MM.1S (cell line): ENCODE measurements around the gene CRACDL.

Source experiments
- DNase-seq: peaks from one replicate; pipeline ENCODE4 v3.0.0-alpha.2; 2015
- H2AFZ ChIP-seq: fragments of 300-600 bp; sonication (generic); 2 replicates; pipeline ENCODE4 v1.6.0; 2016; ENCODE audit warnings: antibody characterized with exemption, low read length
- H3F3A ChIP-seq: fragments of 300-600 bp; sonication (generic); 2 replicates; pipeline ENCODE4 v1.6.1; 2016; ENCODE audit warnings: mild to moderate bottlenecking, antibody characterized with exemption, low read length, moderate library complexity, mixed read lengths; ENCODE audit not compliant: insufficient read depth
- H3K27ac ChIP-seq: fragments of 300-600 bp; sonication (generic); 2 replicates; pipeline ENCODE4 v1.5.1; 2016; ENCODE audit warnings: mild to moderate bottlenecking, low read length
- H3K27me3 ChIP-seq: fragments of 300-600 bp; sonication (generic); replicated peaks from 2 replicates; pipeline ENCODE4 v1.6.0; 2016; ENCODE audit warnings: low read length; ENCODE audit not compliant: insufficient read depth
- H3K36me3 ChIP-seq: fragments of 300-600 bp; sonication (generic); replicated peaks from 2 replicates; pipeline ENCODE4 v1.6.1; 2016; ENCODE audit warnings: mild to moderate bottlenecking, low read length, mixed read lengths; ENCODE audit not compliant: insufficient read depth
- H3K4me1 ChIP-seq: fragments of 300-600 bp; sonication (generic); 2 replicates; pipeline ENCODE4 v1.6.1; 2016; ENCODE audit warnings: low read length, mixed read lengths
- H3K4me2 ChIP-seq: fragments of 300-600 bp; sonication (generic); 2 replicates; pipeline ENCODE4 v1.6.0; 2016; ENCODE audit warnings: low read depth, low read length
- H3K4me3 ChIP-seq: fragments of 300-600 bp; sonication (generic); 2 replicates; pipeline ENCODE4 v1.5.1; 2016; ENCODE audit warnings: low read length, mixed read lengths
- H3K79me2 ChIP-seq: fragments of 300-600 bp; sonication (generic); 2 replicates; pipeline ENCODE4 v1.6.1; 2016; ENCODE audit warnings: mixed run types, low read length, mixed read lengths
- H3K9ac ChIP-seq: fragments of 300-600 bp; sonication (generic); 2 replicates; pipeline ENCODE4 v1.6.1; 2016; ENCODE audit warnings: low read length, mixed read lengths
- H3K9me2 ChIP-seq: fragments of 300-600 bp; sonication (generic); replicated peaks from 2 replicates; pipeline ENCODE4 v1.6.1; 2016; ENCODE audit warnings: mild to moderate bottlenecking, low read length, mixed read lengths; ENCODE audit not compliant: insufficient read depth
- H3K9me3 ChIP-seq: fragments of 300-600 bp; sonication (generic); replicated peaks from 2 replicates; pipeline ENCODE4 v1.6.1; 2016; ENCODE audit warnings: mild to moderate bottlenecking, low read length, mixed read lengths; ENCODE audit not compliant: insufficient read depth
- H4K20me1 ChIP-seq: fragments of 300-600 bp; sonication (generic); 2 replicates; pipeline ENCODE4 v1.6.1; 2016; ENCODE audit warnings: mild to moderate bottlenecking, low read length, moderate library complexity, mixed read lengths; ENCODE audit not compliant: insufficient read depth
- EZH2 ChIP-seq: fragments of 300-600 bp; sonication (generic); optimal IDR thresholded peaks from 2 replicates; pipeline ENCODE3; 2017; ENCODE audit warnings: low read depth, mild to moderate bottlenecking, antibody characterized with exemption, low read length, mixed read lengths
- EZH2phosphoT487 ChIP-seq: fragments of 300-600 bp; sonication (generic); IDR thresholded peaks from 2 replicates; pipeline ENCODE4 v1.6.1; 2018; ENCODE audit warnings: antibody characterized with exemption, low read length
- TF ChIP-seq, protein P1 (sequence below): fragments of 300-600 bp; sonication (generic); IDR thresholded peaks from 2 replicates; pipeline ENCODE4 v1.5.1; 2016; ENCODE audit warnings: antibody characterized with exemption, low read length, mixed read lengths

The CRACDL gene

DNA sequence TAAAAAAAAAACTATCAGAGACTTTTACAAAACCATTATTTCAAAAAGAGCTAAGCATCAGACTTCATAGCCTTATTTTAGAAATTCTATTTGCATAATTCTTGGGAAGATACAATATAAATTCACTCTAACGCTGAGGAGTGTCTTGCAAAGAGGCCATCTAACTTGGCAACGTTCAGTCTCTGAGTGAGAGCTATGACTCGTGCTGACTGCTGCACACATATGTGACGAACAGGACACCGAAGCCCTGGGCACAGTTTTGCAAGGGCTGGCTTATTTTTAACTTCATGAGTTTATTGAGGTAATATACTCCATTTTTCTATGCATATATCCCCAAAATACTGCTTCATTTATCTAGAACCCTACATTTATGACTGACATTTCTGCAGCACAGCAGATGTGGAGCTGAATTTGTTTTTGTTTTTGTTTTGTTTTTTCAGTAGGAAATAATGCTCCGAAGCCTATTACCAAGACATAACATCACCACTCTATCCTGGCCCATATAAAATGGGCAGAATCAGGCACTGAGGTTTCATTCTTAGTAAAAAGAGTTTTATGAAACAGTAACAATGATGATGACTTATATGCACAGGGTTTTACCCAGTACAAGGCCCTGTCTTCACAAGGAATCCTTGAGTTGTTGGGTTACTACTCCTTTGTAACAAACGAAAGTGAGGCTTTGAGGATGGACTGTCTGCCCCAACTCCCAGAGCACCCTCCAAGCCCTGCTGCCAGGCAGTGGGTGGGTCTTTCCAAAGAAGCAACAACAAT, 68.3 kb downstream of the CRACDL start:
- no peaks in the 10 kb centered on the region for H3K9me2 ChIP-seq
- no peak overlapping the region for H3K4me2 ChIP-seq
- no peaks in the 10 kb centered on the region for H3K9me3 ChIP-seq
- no peak for DNase-seq
- no peak overlapping the region for H3K9ac ChIP-seq
- no peak overlapping the region for H3K4me3 ChIP-seq
- no peak overlapping the region for H2AFZ ChIP-seq
- no peak overlapping the region for H3K27ac ChIP-seq
- no peaks in the 10 kb centered on the region for H3K36me3 ChIP-seq
- H3K27me3 ChIP-seq, result no peaks in the 10 kb centered on the region
- H3F3A ChIP-seq, result no peaks in the 10 kb centered on the region; the same call in 1 of the 2 replicates
- H4K20me1 ChIP-seq, result no peaks in the 10 kb centered on the region
- H3K79me2 ChIP-seq, result no peaks in the 10 kb centered on the region
- TF ChIP-seq EZH2phosphoT487 (no peak), EZH2 (no peak)
- TF ChIP-seq, protein P1, sequence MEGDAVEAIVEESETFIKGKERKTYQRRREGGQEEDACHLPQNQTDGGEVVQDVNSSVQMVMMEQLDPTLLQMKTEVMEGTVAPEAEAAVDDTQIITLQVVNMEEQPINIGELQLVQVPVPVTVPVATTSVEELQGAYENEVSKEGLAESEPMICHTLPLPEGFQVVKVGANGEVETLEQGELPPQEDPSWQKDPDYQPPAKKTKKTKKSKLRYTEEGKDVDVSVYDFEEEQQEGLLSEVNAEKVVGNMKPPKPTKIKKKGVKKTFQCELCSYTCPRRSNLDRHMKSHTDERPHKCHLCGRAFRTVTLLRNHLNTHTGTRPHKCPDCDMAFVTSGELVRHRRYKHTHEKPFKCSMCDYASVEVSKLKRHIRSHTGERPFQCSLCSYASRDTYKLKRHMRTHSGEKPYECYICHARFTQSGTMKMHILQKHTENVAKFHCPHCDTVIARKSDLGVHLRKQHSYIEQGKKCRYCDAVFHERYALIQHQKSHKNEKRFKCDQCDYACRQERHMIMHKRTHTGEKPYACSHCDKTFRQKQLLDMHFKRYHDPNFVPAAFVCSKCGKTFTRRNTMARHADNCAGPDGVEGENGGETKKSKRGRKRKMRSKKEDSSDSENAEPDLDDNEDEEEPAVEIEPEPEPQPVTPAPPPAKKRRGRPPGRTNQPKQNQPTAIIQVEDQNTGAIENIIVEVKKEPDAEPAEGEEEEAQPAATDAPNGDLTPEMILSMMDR, result no peak
- H3K4me1 ChIP-seq, result peaks cover 16% of the 10 kb centered on the region

DNA sequence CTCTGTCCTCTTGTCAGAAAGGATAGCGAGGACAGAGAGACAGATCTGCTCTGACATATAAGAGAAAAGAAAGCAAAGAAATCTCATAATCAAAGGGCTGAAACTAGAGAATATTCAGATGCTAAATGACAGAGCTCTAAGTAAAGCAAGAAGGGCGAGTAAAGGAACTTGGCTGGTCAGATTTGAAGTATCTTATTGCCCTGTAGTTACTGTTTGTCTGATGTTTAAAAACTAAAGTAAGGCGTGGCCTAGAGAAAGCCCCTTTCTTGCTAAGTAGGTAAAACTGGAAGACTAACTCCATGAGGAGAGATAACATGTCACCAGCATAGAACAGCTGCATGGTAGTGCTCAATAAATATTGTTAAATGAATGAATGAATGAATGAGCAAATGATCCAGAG, 70.0 kb downstream of the CRACDL start:
- Histone ChIP-seq H3F3A (no peaks in the 10 kb centered on the region; the same call in 1 of the 2 replicates), H3K9me3 (no peaks in the 10 kb centered on the region), H2AFZ (no peak overlapping the region), H3K27ac (no peak overlapping the region), H3K9ac (no peak overlapping the region), H4K20me1 (no peaks in the 10 kb centered on the region), H3K36me3 (no peaks in the 10 kb centered on the region), H3K79me2 (no peaks in the 10 kb centered on the region), H3K4me1 (peaks cover 16% of the 10 kb centered on the region), H3K4me2 (no peak overlapping the region), H3K27me3 (no peaks in the 10 kb centered on the region), H3K4me3 (no peak overlapping the region), H3K9me2 (no peaks in the 10 kb centered on the region)
- DNase-seq, result no peak
- TF ChIP-seq, protein P1, result no peak

DNA sequence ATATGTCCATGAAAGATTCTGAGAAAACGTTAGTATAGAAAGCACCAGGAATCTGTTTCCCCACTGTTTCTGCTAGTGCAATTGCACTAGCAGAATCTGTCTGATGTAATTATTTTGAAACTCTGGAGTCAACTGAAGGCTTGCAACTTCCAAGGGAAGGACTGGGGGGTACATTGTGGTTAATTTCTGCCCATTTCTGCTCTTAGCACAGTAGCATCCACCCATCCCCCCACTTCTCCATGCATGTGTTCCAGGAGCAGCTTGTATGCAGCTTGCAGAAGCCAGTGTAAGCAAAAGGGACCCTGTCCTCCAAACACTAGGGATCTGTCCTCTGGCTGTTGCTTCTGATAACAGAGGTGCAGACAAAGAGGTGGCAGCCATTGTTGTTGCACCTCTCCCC, 74.4 kb downstream of the CRACDL start:
- DNase-seq, result no peak
- no peak overlapping the region for H3K4me3 ChIP-seq
- H3K9ac ChIP-seq, result no peak overlapping the region
- no peaks in the 10 kb centered on the region for H3K27me3 ChIP-seq
- H3K9me2 ChIP-seq, result no peaks in the 10 kb centered on the region
- H3F3A ChIP-seq, result no peaks in the 10 kb centered on the region
- no peak overlapping the region for H3K4me2 ChIP-seq
- no peaks in the 10 kb centered on the region for H3K36me3 ChIP-seq
- no peak overlapping the region for H3K27ac ChIP-seq
- H3K79me2 ChIP-seq, result no peaks in the 10 kb centered on the region
- H4K20me1 ChIP-seq, result no peaks in the 10 kb centered on the region
- H3K4me1 ChIP-seq, result peaks cover 3% of the 10 kb centered on the region; the same call in 1 of the 2 replicates
- TF ChIP-seq EZH2 (no peak), EZH2phosphoT487 (no peak)
- TF ChIP-seq, protein P1, result no peak
- H2AFZ ChIP-seq, result no peak overlapping the region
- H3K9me3 ChIP-seq, result no peaks in the 10 kb centered on the region
